KBM-7 (cell line): Measurements from ENCODE around the gene GPR61.
A peak's percentile ranks its signal among the peaks of the same experiment; 100 is the strongest.

Experiments used
- DNase-seq: peaks from one replicate; pipeline ENCODE4 v3.0.0-alpha.2; 2015
- in situ Hi-C: fragments of 300-500 bp; cut with MboI; formaldehyde crosslinking; loops from 2 replicates; pipeline ENCODE4 v1.14.3; 2020; ENCODE audit warnings: low sequenced_read_pairs, low pct_unique_long_range_greater_than_20kb, mixed read lengths

The GPR61 gene

GRCh38 chr1:109539676-109540075 lies at the start of gene GPR61:
Gene GPR61 (plus strand): TSS chr1:109539872. CDS start chr1:109543023, 3,151 bp downstream.
- no peak for DNase-seq
- in situ Hi-C loops: loop anchor here (10.0 to 25.0 kb wide), 3 partner anchors 95 to 448 kb away; partner anchors contain the start of gene AHCYL1

GRCh38 chr1:109490029-109490933 lies 49.4 kb upstream of the GPR61 start:
- in situ Hi-C loops: no loop called here

GRCh38 chr1:109490934-109491302 lies 48.8 kb upstream of the GPR61 start:
- DNase-seq: no peak
- in situ Hi-C loops: no loop called here

More at GRCh38 chr1:109490029-109490933, 49.4 kb upstream of the GPR61 start:
- DNase-seq: peak; percentile 69

GRCh38 chr1:109491372-109491771 lies 48.3 kb upstream of the GPR61 start:
- in situ Hi-C loops: no loop called here
- DNase-seq: no peak

GRCh38 chr1:109492779-109493178 lies 46.9 kb upstream of the GPR61 start:
- in situ Hi-C loops: no loop called here
- DNase-seq: no peak

- in situ Hi-C loops: no loop called here
- no peak for DNase-seq
These were observed 46.4 kb upstream of the GPR61 start for GRCh38 chr1:109493227-109493626.

GRCh38 chr1:109493805-109494539 lies 45.7 kb upstream of the GPR61 start, which contains the start of gene CYB561D1:
Gene CYB561D1 (plus strand): TSS chr1:109494094. CDS start chr1:109494140, 46 bp downstream.
- peak; percentile 92 for DNase-seq
- in situ Hi-C loops: no loop called here

- in situ Hi-C loops: no loop called here
- DNase-seq: no peak
These were observed 43.9 kb upstream of the GPR61 start for GRCh38 chr1:109495738-109496137.

GRCh38 chr1:109497449-109498160 lies 42.1 kb upstream of the GPR61 start:
- DNase-seq: no peak
- in situ Hi-C loops: no loop called here

- in situ Hi-C loops: no loop called here
These were observed 41.4 kb upstream of the GPR61 start for GRCh38 chr1:109498161-109498801.

GRCh38 chr1:109499081-109499480 lies 40.6 kb upstream of the GPR61 start:
- in situ Hi-C loops: no loop called here

More at GRCh38 chr1:109498161-109498801, 41.4 kb upstream of the GPR61 start:
- peak; percentile 51 for DNase-seq

GRCh38 chr1:109499661-109500536 lies 39.8 kb upstream of the GPR61 start:
- in situ Hi-C loops: no loop called here
- peak; percentile 60 for DNase-seq

More at GRCh38 chr1:109499081-109499480, 40.6 kb upstream of the GPR61 start:
- no peak for DNase-seq

GRCh38 chr1:109500941-109501381 lies 38.7 kb upstream of the GPR61 start:
- DNase-seq: no peak
- in situ Hi-C loops: no loop called here

- peak; percentile 44 for DNase-seq
These were observed 37.9 kb upstream of the GPR61 start for GRCh38 chr1:109501644-109502363.

GRCh38 chr1:109502364-109502851 lies 37.3 kb upstream of the GPR61 start:
- no peak for DNase-seq
- in situ Hi-C loops: no loop called here

More at GRCh38 chr1:109501644-109502363, 37.9 kb upstream of the GPR61 start:
- in situ Hi-C loops: no loop called here

- DNase-seq: no peak
- in situ Hi-C loops: no loop called here
These were observed 35.7 kb upstream of the GPR61 start for GRCh38 chr1:109503935-109504334.

GRCh38 chr1:109504974-109505373 lies 34.7 kb upstream of the GPR61 start:
- in situ Hi-C loops: no loop called here
- DNase-seq: no peak
